ENCODE results near the gene FCER1G.
"Not testable (repeated sequence)": the region's sequence is repeated elsewhere in the genome, so short reads cannot be mapped to it uniquely, and the experiment has no call there.

The FCER1G gene

GRCh38 chr1:161222175-161223019, 7.3 kb downstream of the FCER1G start:
- Mint-ChIP-seq H3K27ac (peak overlapping the region in 1 of 2 donors; percentile 2), H3K36me3 (ENCODE audit: insufficient read depth) (no peaks in the 10 kb centered on the region), H3K9me3 (no peaks in the 10 kb centered on the region), H3K4me1 (ENCODE audit: low read depth in 2 of 2) (peaks cover 26 to 45% of the 10 kb centered on the region in 2 donors), H3K4me3 (no peak overlapping the region), H3K27me3 (peaks cover 0 to 10% of the 10 kb centered on the region in 2 donors)
- no peak for ATAC-seq (replicated peaks)
- DNase-seq: no peak

DNA sequence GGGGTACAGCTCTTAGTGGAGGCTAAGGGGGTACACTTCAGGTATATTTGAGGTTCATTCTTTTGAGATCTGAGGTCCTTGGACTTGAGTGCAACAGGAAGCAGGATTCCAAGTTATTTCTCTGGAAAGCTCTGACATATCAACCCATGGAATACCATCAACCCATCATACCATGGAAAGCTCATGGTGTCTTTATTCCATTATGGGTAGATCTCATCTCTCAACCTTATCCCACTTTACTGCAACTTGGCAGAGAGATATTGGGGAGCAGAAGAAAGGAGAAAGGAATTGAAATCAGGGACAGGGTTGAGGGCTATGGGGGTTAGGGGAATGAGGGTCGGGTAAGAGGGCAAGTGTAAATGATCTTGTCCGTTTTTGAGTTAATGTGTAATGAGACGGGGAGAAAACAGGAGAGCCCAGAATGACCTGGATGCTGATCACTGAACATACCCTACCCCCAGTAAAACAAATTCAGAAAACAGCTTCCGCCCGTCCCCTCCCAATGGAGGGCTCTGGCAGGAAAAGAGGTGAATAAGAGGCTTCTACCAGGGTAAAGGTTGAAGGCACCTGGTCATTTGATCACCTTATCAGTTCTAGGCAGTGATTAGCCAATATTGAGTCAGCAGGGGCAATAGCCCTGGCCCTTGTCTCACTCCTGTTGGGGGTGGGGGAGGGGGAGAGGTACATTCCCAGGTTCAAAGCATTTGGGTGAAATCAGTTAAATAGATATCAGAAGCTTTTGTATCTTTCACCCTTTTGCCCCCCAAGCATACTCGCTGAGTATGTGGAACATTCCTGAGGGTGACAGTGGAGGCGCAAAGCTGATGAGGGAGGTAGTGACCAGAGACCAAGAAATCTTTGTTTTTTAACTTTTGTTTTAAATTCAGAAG, 9.0 kb downstream of the FCER1G start:
- Mint-ChIP-seq H3K4me1 (ENCODE audit: low read depth in 2 of 2) (peaks cover 24 to 35% of the 10 kb centered on the region in 2 donors), H3K27me3 (peaks cover 0 to 10% of the 10 kb centered on the region in 2 donors), H3K36me3 (ENCODE audit: insufficient read depth) (peaks cover 4% of the 10 kb centered on the region), H3K4me3 (no peak overlapping the region), H3K9me3 (no peaks in the 10 kb centered on the region), H3K27ac (no peak overlapping the region)
- DNase-seq: no peak
- no peak for ATAC-seq (replicated peaks)

- not testable (repeated sequence) for DNase-seq; H3K9me3 Mint-ChIP-seq; H3K36me3 Mint-ChIP-seq (ENCODE audit: insufficient read depth); ATAC-seq (replicated peaks); H3K4me3 Mint-ChIP-seq; H3K27me3 Mint-ChIP-seq
- Mint-ChIP-seq H3K27ac (peak overlapping the region in 1 of 2 donors; percentile 91), H3K4me1 (ENCODE audit: low read depth in 2 of 2) (peaks cover 24 to 33% of the 10 kb centered on the region in 2 donors)
Measured at GRCh38 chr1:161224695-161225087, 9.6 kb downstream of the FCER1G start.

DNA sequence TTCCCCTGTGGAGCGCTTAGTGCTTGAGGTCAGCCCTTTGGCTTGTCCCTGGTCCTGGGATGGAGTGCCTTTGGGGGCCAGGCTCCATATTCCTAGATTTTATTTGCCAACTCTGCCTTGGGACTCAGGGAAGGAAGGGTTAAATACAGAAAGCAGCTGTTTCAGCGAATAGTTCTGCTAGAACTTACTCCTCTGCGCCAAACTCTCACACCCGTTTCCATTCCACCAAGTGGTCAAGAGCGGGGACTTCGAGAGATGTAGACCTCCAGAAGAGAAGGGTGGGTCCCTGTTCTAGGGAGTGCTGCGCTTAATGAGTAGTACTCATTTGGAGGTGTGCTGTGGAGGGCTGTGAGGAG, 10.1 kb downstream of the FCER1G start:
- no peak for DNase-seq
- peak overlapping the region; percentile 8 to 99 for H3K4me3 Mint-ChIP-seq
- H3K4me1 Mint-ChIP-seq (ENCODE audit: low read depth in 2 of 2): peaks cover 24 to 33% of the 10 kb centered on the region in 2 donors

DNA sequence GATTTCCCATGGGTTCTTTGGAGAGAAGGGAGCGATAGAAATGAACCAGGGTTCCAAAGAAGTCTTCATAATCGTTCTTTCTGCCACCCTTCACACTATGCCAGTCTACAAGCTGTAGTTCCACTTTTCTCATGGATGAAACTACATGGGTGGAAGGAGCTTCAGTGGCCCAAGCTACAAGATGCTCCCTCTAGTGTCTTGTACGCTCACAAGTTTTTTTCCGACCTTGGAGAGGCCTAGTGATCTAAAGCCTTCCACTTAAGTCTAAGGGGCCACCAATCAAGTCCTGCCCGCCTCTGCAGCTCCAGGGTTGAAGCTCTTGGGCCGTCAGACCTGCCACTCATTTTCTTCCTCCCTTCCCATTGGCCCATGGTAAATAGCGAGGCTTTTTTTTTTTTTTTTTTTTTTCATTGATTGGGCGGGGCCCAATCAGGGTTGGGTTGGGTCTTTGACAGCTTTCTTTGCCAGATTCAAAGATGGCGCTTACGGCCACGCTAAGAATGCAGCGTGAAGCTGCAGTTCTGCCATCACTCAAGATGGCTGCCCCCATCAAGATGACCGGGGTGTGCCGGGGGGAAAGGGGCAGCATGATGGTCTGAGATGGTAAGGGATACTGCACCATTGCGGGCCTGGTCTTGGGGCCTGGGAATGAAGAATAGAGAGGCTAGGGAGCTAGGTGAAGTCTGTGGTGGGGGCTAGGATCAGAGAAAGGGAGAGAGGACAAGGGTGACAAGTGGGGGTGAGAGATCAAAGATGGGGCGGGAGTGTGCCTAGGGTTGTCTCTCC, 10.6 kb downstream of the FCER1G start, which contains the start of gene TOMM40L:
TOMM40L (plus strand) TSS at position 527 of the 786 bp plus-strand sequence. CDS start 430 bp downstream, outside the sequence.
- peaks cover 24 to 33% of the 10 kb centered on the region in 2 donors for H3K4me1 Mint-ChIP-seq (ENCODE audit: low read depth in 2 of 2)
- peak; percentile 96 for ATAC-seq (replicated peaks)
- H3K9me3 Mint-ChIP-seq: no peaks in the 10 kb centered on the region
- peaks cover 9% of the 10 kb centered on the region for H3K36me3 Mint-ChIP-seq (ENCODE audit: insufficient read depth)
- peak; percentile 84 to 89 (median 85) for DNase-seq
- H3K27ac Mint-ChIP-seq: peak within 1 kb of the TSS; percentile 89 to 91
- H3K27me3 Mint-ChIP-seq: peaks cover 0 to 10% of the 10 kb centered on the region in 2 donors
- H3K4me3 Mint-ChIP-seq: peak within 1 kb of the TSS; percentile 95 to 99

More for the DNA sequence above, 10.1 kb downstream of the FCER1G start:
- H3K9me3 Mint-ChIP-seq: no peaks in the 10 kb centered on the region
- H3K27me3 Mint-ChIP-seq: peaks cover 0 to 10% of the 10 kb centered on the region in 2 donors
- H3K27ac Mint-ChIP-seq: peak overlapping the region; percentile 89 to 91
- ATAC-seq (replicated peaks): no peak
- peaks cover 9% of the 10 kb centered on the region for H3K36me3 Mint-ChIP-seq (ENCODE audit: insufficient read depth)

- peaks cover 0 to 10% of the 10 kb centered on the region in 2 donors for H3K27me3 Mint-ChIP-seq
- peak overlapping the region; percentile 89 to 91 for H3K27ac Mint-ChIP-seq
- peaks cover 24 to 33% of the 10 kb centered on the region in 2 donors for H3K4me1 Mint-ChIP-seq (ENCODE audit: low read depth in 2 of 2)
- peak overlapping the region; percentile 95 to 99 for H3K4me3 Mint-ChIP-seq
- H3K9me3 Mint-ChIP-seq: no peaks in the 10 kb centered on the region
- H3K36me3 Mint-ChIP-seq (ENCODE audit: insufficient read depth): peaks cover 9% of the 10 kb centered on the region
- DNase-seq: no peak
- no peak for ATAC-seq (replicated peaks)
Measured at GRCh38 chr1:161226320-161226711, 11.2 kb downstream of the FCER1G start.

GRCh38 chr1:161226759-161227158, 11.7 kb downstream of the FCER1G start:
- peaks cover 0 to 8% of the 10 kb centered on the region in 2 donors for H3K27me3 Mint-ChIP-seq
- ATAC-seq (replicated peaks) (no peak), DNase-seq (no peak)
- no peaks in the 10 kb centered on the region for H3K9me3 Mint-ChIP-seq
- peaks cover 24 to 33% of the 10 kb centered on the region in 2 donors for H3K4me1 Mint-ChIP-seq (ENCODE audit: low read depth in 2 of 2)
- H3K36me3 Mint-ChIP-seq (ENCODE audit: insufficient read depth): peaks cover 9% of the 10 kb centered on the region
- peak overlapping the region; percentile 95 to 99 for H3K4me3 Mint-ChIP-seq
- peak overlapping the region in 1 of 2 donors; percentile 71 for H3K27ac Mint-ChIP-seq

GRCh38 chr1:161227196-161227871, 12.2 kb downstream of the FCER1G start:
- DNase-seq: peak; percentile 85 to 89 (median 86)
- ATAC-seq (replicated peaks): peak; percentile 41
- H3K27me3 Mint-ChIP-seq: peaks cover 0 to 2% of the 10 kb centered on the region in 2 donors
- no peaks in the 10 kb centered on the region for H3K9me3 Mint-ChIP-seq
- peaks cover 24 to 33% of the 10 kb centered on the region in 2 donors for H3K4me1 Mint-ChIP-seq (ENCODE audit: low read depth in 2 of 2)
- H3K27ac Mint-ChIP-seq: peak overlapping the region; percentile 71 to 77
- H3K4me3 Mint-ChIP-seq: peak overlapping the region; percentile 95 to 99
- peaks cover 9% of the 10 kb centered on the region for H3K36me3 Mint-ChIP-seq (ENCODE audit: insufficient read depth)

- Mint-ChIP-seq H3K4me1 (ENCODE audit: low read depth in 2 of 2) (peaks cover 24 to 33% of the 10 kb centered on the region in 2 donors), H3K36me3 (ENCODE audit: insufficient read depth) (peaks cover 9% of the 10 kb centered on the region), H3K27me3 (no peaks in the 10 kb centered on the region), H3K9me3 (no peaks in the 10 kb centered on the region), H3K4me3 (no peak overlapping the region), H3K27ac (peak overlapping the region in 1 of 2 donors; percentile 77)
- ATAC-seq (replicated peaks): no peak
- no peak for DNase-seq
Measured at GRCh38 chr1:161228032-161228431, 12.9 kb downstream of the FCER1G start.

DNA sequence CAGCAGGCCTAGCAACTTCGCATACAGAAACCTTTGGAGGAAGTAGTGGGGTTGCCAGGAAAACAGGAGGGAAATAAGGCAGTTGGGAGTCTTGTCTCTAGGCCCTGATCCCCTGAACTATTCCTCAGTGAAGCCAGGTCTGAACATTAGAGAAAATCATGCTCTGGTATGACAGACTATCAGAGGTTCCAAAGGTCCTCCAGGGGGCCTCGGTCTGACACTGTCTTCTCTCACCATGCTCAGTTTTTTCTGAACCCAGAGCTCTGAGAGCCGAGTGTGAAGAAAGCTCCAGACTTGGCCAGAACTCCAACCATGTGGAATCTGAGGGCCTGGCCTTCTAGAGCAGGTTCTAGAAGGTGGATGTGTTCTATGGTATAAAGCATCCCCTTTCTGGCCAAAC, 14.8 kb downstream of the FCER1G start:
- Mint-ChIP-seq H3K4me1 (ENCODE audit: low read depth in 2 of 2) (peaks cover 24 to 28% of the 10 kb centered on the region in 2 donors), H3K4me3 (no peak overlapping the region), H3K9me3 (no peaks in the 10 kb centered on the region), H3K27ac (no peak overlapping the region), H3K27me3 (no peaks in the 10 kb centered on the region), H3K36me3 (ENCODE audit: insufficient read depth) (peaks cover 12% of the 10 kb centered on the region)
- ATAC-seq (replicated peaks) (no peak), DNase-seq (no peak)

DNA sequence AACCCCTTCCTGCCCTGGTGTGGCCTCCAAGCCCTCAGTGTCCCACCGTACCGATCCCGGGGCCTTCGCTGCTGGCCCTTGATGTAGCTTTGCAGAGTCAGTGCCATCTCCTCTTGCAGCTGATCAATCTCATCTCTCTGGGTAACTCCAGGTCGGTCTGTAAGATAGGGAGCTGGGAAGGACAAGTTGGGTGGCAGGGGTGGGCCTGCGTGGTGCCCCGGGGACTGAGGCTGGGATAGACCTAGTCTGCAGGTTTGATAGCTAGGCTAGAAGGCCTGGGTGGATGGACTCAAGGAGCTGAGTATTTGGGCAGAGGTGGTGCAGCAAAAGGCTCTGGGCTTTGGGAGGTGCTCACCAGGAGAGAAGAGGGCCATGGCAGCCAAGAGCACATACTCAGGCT, 15.7 kb downstream of the FCER1G start:
- DNase-seq (no peak), ATAC-seq (replicated peaks) (no peak)
- no peaks in the 10 kb centered on the region for H3K9me3 Mint-ChIP-seq
- no peaks in the 10 kb centered on the region for H3K27me3 Mint-ChIP-seq
- peaks cover 12% of the 10 kb centered on the region for H3K36me3 Mint-ChIP-seq (ENCODE audit: insufficient read depth)
- H3K27ac Mint-ChIP-seq: peak overlapping the region in 1 of 2 donors; percentile 38
- H3K4me1 Mint-ChIP-seq (ENCODE audit: low read depth in 2 of 2): peaks cover 20 to 23% of the 10 kb centered on the region in 2 donors
- H3K4me3 Mint-ChIP-seq: no peak overlapping the region

GRCh38 chr1:161233102-161233501, 18.0 kb downstream of the FCER1G start:
- ATAC-seq (replicated peaks): no peak
- no peak for DNase-seq
- Mint-ChIP-seq H3K9me3 (no peaks in the 10 kb centered on the region), H3K27ac (peak overlapping the region in 1 of 2 donors; percentile 28), H3K36me3 (ENCODE audit: insufficient read depth) (peaks cover 12% of the 10 kb centered on the region), H3K4me3 (no peak overlapping the region), H3K27me3 (peaks cover 2 to 4% of the 10 kb centered on the region in 2 donors), H3K4me1 (ENCODE audit: low read depth in 2 of 2) (no peaks in the 10 kb centered on the region)
